Transverse colon (tissue), 4 donors: Measurements from ENCODE around the gene OR6V1. TPM values are rescaled to one million over a fixed set of nuclear protein-coding genes. Genes with fewer than 3 reads are reported as not detected.
A peak's percentile ranks its signal among the peaks of the same experiment; 100 is the strongest.

ENCODE experiments used
- DNase-seq: peaks from one replicate; pipeline ENCODE4 v3.0.0-alpha.2; 2019
- H3K27ac ChIP-seq, 4 donors: fragments of 200-600 bp; sonication (generic); 2 replicates each; pipeline ENCODE4 v1.5.1; 2016 to 2018; ENCODE audit warnings: inconsistent platforms in 4 of 4
- H3K27me3 ChIP-seq: fragments of 200-600 bp; sonication (generic); 2 replicates; pipeline ENCODE4 v1.5.1; 2017; ENCODE audit warnings: inconsistent platforms
- H3K36me3 ChIP-seq, 4 donors: fragments of 200-600 bp; sonication (generic); 2 replicates each; pipeline ENCODE4 v1.5.1; 2017 to 2019; ENCODE audit warnings: inconsistent platforms in 4 of 4
- H3K4me1 ChIP-seq, 4 donors: fragments of 200-600 bp; sonication (generic); 2 replicates each; pipeline ENCODE4 v1.5.1; 2017 to 2020; ENCODE audit warnings: inconsistent platforms in 4 of 4
- H3K4me3 ChIP-seq, 4 donors: fragments of 200-600 bp; sonication (generic); 1 replicate in 1 of 4; 2 replicates in 3 of 4; pipeline versions ENCODE4 v1.5.1 to v1.6.1; 2017 to 2019; ENCODE audit warnings: inconsistent platforms in 4 of 4
- H3K9me3 ChIP-seq, 2 donors: fragments of 200-600 bp; sonication (generic); 2 replicates each; pipeline ENCODE4 v1.5.1; 2017 to 2019; ENCODE audit warnings: inconsistent platforms in 2 of 2
- CTCF ChIP-seq, 5 experiments: fragments of 200-600 bp in 3 of 5; fragments of 450-650 bp in 2 of 5; sonication (generic) in 3 of 5; IDR thresholded peaks; 1 replicate in 2 of 5; 2 replicates in 3 of 5; pipeline ENCODE4 v1.5.1; 2016 to 2017; ENCODE audit warnings: antibody characterized with exemption in 5 of 5, inconsistent platforms in 3 of 5, mild to moderate bottlenecking in 2 of 5, moderate library complexity in 1 of 5
- EP300 ChIP-seq: sonication (generic); formaldehyde crosslinking; IDR thresholded peaks from one replicate; pipeline ENCODE4 v1.6.1; 2017; ENCODE audit warnings: antibody characterized with exemption, low read depth
- POLR2A ChIP-seq: fragments of 450-650 bp; IDR thresholded peaks from one replicate; pipeline ENCODE4 v1.6.1; 2016; ENCODE audit warnings: antibody characterized with exemption, mild to moderate bottlenecking, moderate library complexity
- POLR2AphosphoS5 ChIP-seq, 3 donors: sonication (generic); formaldehyde crosslinking; IDR thresholded peaks; one replicate each; pipeline ENCODE4 v1.6.1; 2016; ENCODE audit warnings: antibody characterized with exemption in 3 of 3
- WGBS, 2 donors: methylation state at CpG; one replicate each; pipeline ENCODE4 v1.1.5; 2018; ENCODE audit warnings: low coverage in 1 of 2; 5-methylcytosine and 5-hydroxymethylcytosine counted together
- in situ Hi-C, 4 donors: fragments of 200-750 bp; cut with MboI; loops; one replicate each; pipeline versions ENCODE4 v1.15.0 to v1.15.1; 2017; ENCODE audit warnings: low sequenced_read_pairs in 3 of 4, low pct_ligation_motif_present in 1 of 4, low pct_unique_long_range_greater_than_20kb in 1 of 4
- intact Hi-C: fragments of 100-400 bp; cut with DNase I; formaldehyde crosslinking; loops from one replicate; pipeline ENCODE4 v1.15.1; 2023; ENCODE audit warnings: low total_unique reads
- total RNA-seq, 4 donors: library from RNA; depleted of rRNA; stranded (reverse); fragments of >200 nt; gene quantifications; one replicate each; pipeline ENCODE4 v1.1.0, GENCODE V29; 2016

The OR6V1 gene
- total RNA-seq, 4 donors from 2014 or later = not detected

- H3K4me1 ChIP-seq = peaks cover 0 to 8% (median 0%) of the 10 kb centered on the region in 4 donors
- no peaks in the 10 kb centered on the region for H3K36me3 ChIP-seq
- no peak overlapping the region for H3K4me3 ChIP-seq
- intact Hi-C loops (no loop called here), in situ Hi-C loops (loop anchor here in 2 of 4 donors (5.0 to 25.0 kb wide), 3 partner anchors 198 to 423 kb away; partner anchors contain the start of gene TAS2R60 (in 1 of the 2))
- TF ChIP-seq POLR2AphosphoS5 (IDR thresholded peaks at IDR 0.05) (peak in 2 of 3 donors; percentile 24 to 27), CTCF (IDR thresholded peaks at IDR 0.05) (no peak), EP300 (peak; percentile 16)
- H3K9me3 ChIP-seq = no peaks in the 10 kb centered on the region
- no peak for DNase-seq
- H3K27ac ChIP-seq = peak overlapping the region in 3 of 4 donors; percentile 46 to 63 (median 61)
- H3K27me3 ChIP-seq = no peaks in the 10 kb centered on the region
- 56% methylated on average over 5 of the region's 5 CpGs for WGBS, 2 donors
Measured at GRCh38 chr7:143013893-143014292, 38.2 kb upstream of the OR6V1 start.

- WGBS, 2 donors = 49% methylated on average over 2 of the region's 2 CpGs; no CpG with 5 or more reads in 1 of the 2 donors
- intact Hi-C loops (no loop called here), in situ Hi-C loops (loop anchor here in 1 of 4 donors (25.0 kb wide), 2 partner anchors 322 to 422 kb away; partner anchors contain the start of gene TAS2R60)
- Histone ChIP-seq H3K36me3 (no peaks in the 10 kb centered on the region), H3K9me3 (no peaks in the 10 kb centered on the region), H3K27me3 (no peaks in the 10 kb centered on the region), H3K4me3 (no peak overlapping the region), H3K4me1 (peaks cover 0 to 8% (median 0%) of the 10 kb centered on the region in 4 donors), H3K27ac (no peak overlapping the region)
- DNase-seq = no peak
- TF ChIP-seq POLR2A (no peak), POLR2AphosphoS5 (IDR thresholded peaks at IDR 0.05) (no peak), CTCF (IDR thresholded peaks at IDR 0.05) (no peak), EP300 (no peak)
Measured at GRCh38 chr7:143015084-143015483, 37.1 kb upstream of the OR6V1 start.

GRCh38 chr7:143015926-143016490, 36.1 kb upstream of the OR6V1 start:
- in situ Hi-C loops = loop anchor here in 1 of 4 donors (25.0 kb wide), 2 partner anchors 321 to 421 kb away; partner anchors contain the start of gene TAS2R60

GRCh38 chr7:143016996-143017395, 35.1 kb upstream of the OR6V1 start:
- intact Hi-C loops = no loop called here
- Histone ChIP-seq H3K36me3 (no peaks in the 10 kb centered on the region), H3K27ac (no peak overlapping the region), H3K9me3 (no peaks in the 10 kb centered on the region), H3K4me1 (peaks cover 0 to 8% (median 0%) of the 10 kb centered on the region in 4 donors), H3K27me3 (no peaks in the 10 kb centered on the region), H3K4me3 (no peak overlapping the region)
- DNase-seq = no peak
- 75 to 100% methylated on average over 1 to 2 of the region's 2 CpGs for WGBS, 2 donors
- TF ChIP-seq EP300 (no peak), CTCF (IDR thresholded peaks at IDR 0.05) (no peak), POLR2A (no peak), POLR2AphosphoS5 (IDR thresholded peaks at IDR 0.05) (no peak)
- in situ Hi-C loops = loop anchor here in 1 of 4 donors (25.0 kb wide), 2 partner anchors 320 to 420 kb away; partner anchors contain the start of gene TAS2R60

More at GRCh38 chr7:143015926-143016490, 36.1 kb upstream of the OR6V1 start:
- TF ChIP-seq POLR2A = no peak
- TF ChIP-seq EP300 = no peak
- TF ChIP-seq POLR2AphosphoS5 (IDR thresholded peaks at IDR 0.05) = no peak
- TF ChIP-seq CTCF (IDR thresholded peaks at IDR 0.05) = no peak
- peaks cover 0 to 8% (median 0%) of the 10 kb centered on the region in 4 donors for H3K4me1 ChIP-seq
- intact Hi-C loops = no loop called here
- H3K27ac ChIP-seq = no peak overlapping the region
- no peak for DNase-seq
- H3K9me3 ChIP-seq = no peaks in the 10 kb centered on the region
- no peaks in the 10 kb centered on the region for H3K36me3 ChIP-seq
- no peak overlapping the region for H3K4me3 ChIP-seq
- H3K27me3 ChIP-seq = no peaks in the 10 kb centered on the region
- 77 to 95% methylated on average over 2 to 3 of the region's 3 CpGs for WGBS, 2 donors
